Measurements from ENCODE around the gene LTBP2.

The LTBP2 gene

GRCh38 chr14:74610866-74611649 lies 979 bp downstream of the LTBP2 start:
- DNase-seq: peak; percentile 59

GRCh38 chr14:74610199-74610865 lies 1.7 kb downstream of the LTBP2 start:
- DNase-seq: no peak

- no peak for DNase-seq
These were observed 2.3 kb downstream of the LTBP2 start for GRCh38 chr14:74609721-74610120.

- DNase-seq: peak; percentile 89
These were observed 3.0 kb downstream of the LTBP2 start for GRCh38 chr14:74608959-74609611.

GRCh38 chr14:74606727-74607126 lies 5.3 kb downstream of the LTBP2 start:
- no peak for DNase-seq

GRCh38 chr14:74605531-74606223 lies 6.4 kb downstream of the LTBP2 start:
- DNase-seq: no peak

GRCh38 chr14:74604911-74605310 lies 7.1 kb downstream of the LTBP2 start:
- no peak for DNase-seq

GRCh38 chr14:74604157-74604556 lies 7.9 kb downstream of the LTBP2 start:
- DNase-seq: no peak

GRCh38 chr14:74601982-74602381 lies 10.1 kb downstream of the LTBP2 start:
- DNase-seq: no peak

- no peak for DNase-seq
These were observed 12.1 kb downstream of the LTBP2 start for GRCh38 chr14:74599946-74600345.

GRCh38 chr14:74599321-74599761 lies 12.7 kb downstream of the LTBP2 start:
- peak; percentile 28 for DNase-seq

GRCh38 chr14:74596741-74597450 lies 15.1 kb downstream of the LTBP2 start:
- no peak for DNase-seq

- DNase-seq: no peak
These were observed 16.9 kb downstream of the LTBP2 start for GRCh38 chr14:74595006-74595735.

- DNase-seq: no peak
These were observed 17.4 kb downstream of the LTBP2 start for GRCh38 chr14:74594606-74595005.

- DNase-seq: no peak
These were observed 18.0 kb downstream of the LTBP2 start for GRCh38 chr14:74594029-74594428.

- DNase-seq: no peak
These were observed 18.6 kb downstream of the LTBP2 start for GRCh38 chr14:74593241-74593953.

- DNase-seq: no peak
These were observed 19.4 kb downstream of the LTBP2 start for GRCh38 chr14:74592476-74593201.

GRCh38 chr14:74591899-74592298 lies 20.1 kb downstream of the LTBP2 start:
- no peak for DNase-seq

GRCh38 chr14:74591394-74591793 lies 20.6 kb downstream of the LTBP2 start:
- DNase-seq: no peak

GRCh38 chr14:74589291-74589879 lies 22.7 kb downstream of the LTBP2 start:
- DNase-seq: no peak

Measured in retina (tissue), 1 donor.